IMR-90 (cell line): ENCODE results near the gene ERP44. TPM values are rescaled to one million over a fixed set of nuclear protein-coding genes. Genes with fewer than 3 reads are reported as not detected.
"Not testable (repeated sequence)": the region's sequence is repeated elsewhere in the genome, so short reads cannot be mapped to it uniquely, and the experiment has no call there.

Source experiments
- ATAC-seq: fragments of 200-7000 bp; cut with Tn5 transposase; 2 replicates; pipeline ENCODE4 v1.9.1; 2020; ENCODE audit warnings: low read depth, mild to moderate bottlenecking, moderate library complexity
- BruUV-seq: library from RNA; stranded (reverse); fragments of 400-500 nt; replicated peaks from 2 replicates; lab custom pipeline; 2021; lab: Mats Ljungman, UMichigan
- CTCF ChIA-PET: fragments of 300-600 bp; formaldehyde crosslinking; extraction: SDS; loops from one replicate; lab custom pipeline; 2021; ENCODE audit warnings: antibody characterized with exemption; lab: Yijun Ruan, JAX
- POLR2A ChIA-PET: fragments of 300-600 bp; sonication (Branson Sonifier 250); formaldehyde crosslinking; loops from one replicate; lab custom pipeline; 2022; ENCODE audit warnings: antibody characterized with exemption; ENCODE audit not compliant: unreplicated experiment; lab: Charles Lee
- DNase-seq: peaks from one replicate; pipeline ENCODE4 v3.0.0; 2013
- H2AFZ ChIP-seq: replicated peaks from 2 replicates; pipeline ENCODE3; 2013; ENCODE audit warnings: low read length, mild to moderate bottlenecking; ENCODE audit not compliant: poor library complexity
- H2AK5ac ChIP-seq: 2 replicates; pipeline ENCODE4 v1.6.1; 2013; ENCODE audit warnings: low read depth, low read length, inconsistent platforms
- H2AK9ac ChIP-seq: replicated peaks from 2 replicates; pipeline ENCODE3; 2013; ENCODE audit warnings: mild to moderate bottlenecking, low read depth, low read length, moderate library complexity; ENCODE audit not compliant: poor library complexity
- H2BK120ac ChIP-seq: 2 replicates; pipeline ENCODE4 v1.6.1; 2013; ENCODE audit warnings: low read depth, low read length, inconsistent platforms
- H2BK15ac ChIP-seq: 3 replicates; pipeline ENCODE4 v1.6.1; 2013; ENCODE audit warnings: low read depth, low read length, inconsistent platforms
- H2BK20ac ChIP-seq: 2 replicates; pipeline ENCODE4 v1.6.1; 2013; ENCODE audit warnings: low read depth, mild to moderate bottlenecking, inconsistent platforms, low read length, moderate library complexity
- H2BK5ac ChIP-seq: 2 replicates; pipeline ENCODE4 v1.6.1; 2013; ENCODE audit warnings: mild to moderate bottlenecking, low read depth, low read length, inconsistent platforms; ENCODE audit not compliant: poor library complexity, severe bottlenecking
- H3K14ac ChIP-seq: replicated peaks from 2 replicates; pipeline ENCODE4 v1.6.1; 2013; ENCODE audit warnings: low read depth, low read length, inconsistent platforms
- H3K18ac ChIP-seq: 2 replicates; pipeline ENCODE4 v1.6.1; 2013; ENCODE audit warnings: low read depth, low read length, control low read depth
- H3K23ac ChIP-seq: 2 replicates; pipeline ENCODE4 v1.6.1; 2013; ENCODE audit warnings: low read depth, low read length, inconsistent platforms
- H3K27ac ChIP-seq: 2 replicates; pipeline ENCODE4 v1.5.1; 2013; ENCODE audit warnings: mild to moderate bottlenecking, control low read depth, low read length; ENCODE audit not compliant: insufficient read depth
- H3K27me3 ChIP-seq: 2 replicates; pipeline ENCODE4 v1.6.1; 2013; ENCODE audit warnings: low read length; ENCODE audit not compliant: control insufficient read depth, insufficient read depth
- H3K36me3 ChIP-seq: 2 replicates; pipeline ENCODE4 v1.6.1; 2013; ENCODE audit warnings: low read length, mixed read lengths; ENCODE audit not compliant: control insufficient read depth, insufficient read depth
- H3K4ac ChIP-seq: 2 replicates; pipeline ENCODE4 v1.6.1; 2013; ENCODE audit warnings: low read depth, low read length, inconsistent platforms
- H3K4me1 ChIP-seq: 2 replicates; pipeline ENCODE4 v1.6.1; 2013; ENCODE audit warnings: low read length, mixed read lengths; ENCODE audit not compliant: control insufficient read depth, insufficient read depth
- H3K4me2 ChIP-seq: 2 replicates; pipeline ENCODE4 v1.6.1; 2013; ENCODE audit warnings: low read depth, mild to moderate bottlenecking, control low read depth, low read length, moderate library complexity
- H3K4me3 ChIP-seq: 2 replicates; pipeline ENCODE4 v1.5.1; 2013; ENCODE audit warnings: low read depth, mild to moderate bottlenecking, control low read depth, low read length, moderate library complexity; ENCODE audit not compliant: insufficient read depth
- H3K56ac ChIP-seq: 2 replicates; pipeline ENCODE4 v1.6.1; 2013; ENCODE audit warnings: low read length, inconsistent platforms; ENCODE audit not compliant: insufficient read depth; ENCODE audit errors: extremely low read depth
- H3K79me1 ChIP-seq, 2 experiments: 2 replicates each; pipeline ENCODE4 v1.6.1; 2013; ENCODE audit warnings: low read length in 2 of 2, inconsistent platforms in 1 of 2, low read depth in 1 of 2
- H3K9ac ChIP-seq: 2 replicates; pipeline ENCODE4 v1.6.1; 2013; ENCODE audit warnings: low read depth, low read length, control low read depth
- H3K9me1 ChIP-seq: 2 replicates; pipeline ENCODE4 v1.6.1; 2013; ENCODE audit warnings: low read length, inconsistent platforms; ENCODE audit not compliant: insufficient read depth
- H3K9me3 ChIP-seq: 2 replicates; pipeline ENCODE4 v1.6.1; 2013; ENCODE audit warnings: low read length; ENCODE audit not compliant: control insufficient read depth, insufficient read depth
- H4K20me1 ChIP-seq: 2 replicates; pipeline ENCODE4 v1.6.1; 2013; ENCODE audit warnings: low read length, inconsistent platforms; ENCODE audit not compliant: insufficient read depth
- H4K5ac ChIP-seq: 2 replicates; pipeline ENCODE4 v1.6.1; 2013; ENCODE audit warnings: mild to moderate bottlenecking, low read depth, low read length, control low read depth
- H4K8ac ChIP-seq, 2 experiments: 2 replicates each; pipeline ENCODE4 v1.6.1; 2013; ENCODE audit warnings: low read depth in 2 of 2, low read length in 2 of 2, control low read depth in 1 of 2, inconsistent platforms in 1 of 2
- H4K91ac ChIP-seq: 2 replicates; pipeline ENCODE4 v1.6.1; 2013; ENCODE audit warnings: low read depth, low read length, inconsistent platforms; ENCODE audit not compliant: insufficient read depth
- WGBS, 2 experiments: methylation state at CpG; one replicate each; pipeline versions ENCODE4 v1.1.5 to v1.1.7; 2013; ENCODE audit warnings: missing lambda C conversion rate in 2 of 2; ENCODE audit not compliant: insufficient read length in 1 of 2; ENCODE audit errors: extremely low coverage in 2 of 2; 5-methylcytosine and 5-hydroxymethylcytosine counted together
- dilution Hi-C: fragments of 300-500 bp; cut with HindIII; formaldehyde crosslinking; loops from one replicate; pipeline ENCODE4 v1.14.3; 2018; ENCODE audit warnings: low sequenced_read_pairs; ENCODE audit not compliant: unreplicated experiment
- in situ Hi-C: fragments of 300-500 bp; cut with MboI; formaldehyde crosslinking; loops from 3 replicates; pipeline ENCODE4 v1.14.3; 2019; ENCODE audit warnings: low sequenced_read_pairs, inconsistent platforms, mixed read lengths
- intact Hi-C: fragments of 100-400 bp; cut with micrococcal nuclease; formaldehyde crosslinking; loops from 2 replicates; pipeline ENCODE4 v1.10.0; 2022
- polyA plus RNA-seq, 3 experiments: library from polyadenylated mRNA; depleted of rRNA; stranded (reverse); fragments of >200 nt; gene quantifications; 2 replicates each; pipeline ENCODE4 v1.2.3, GENCODE V29; 2012; ENCODE audit warnings: low replicate concordance in 1 of 3
- total RNA-seq: library from RNA; depleted of rRNA; stranded (reverse); fragments of >200 nt; gene quantifications from 2 replicates; pipeline ENCODE4 v1.2.3, GENCODE V29; 2012

The ERP44 gene
- total and polyA plus RNA-seq, 2 of the 4 experiments (the other 2 are of a cell fraction) = 9.1 to 13.5 TPM

DNA sequence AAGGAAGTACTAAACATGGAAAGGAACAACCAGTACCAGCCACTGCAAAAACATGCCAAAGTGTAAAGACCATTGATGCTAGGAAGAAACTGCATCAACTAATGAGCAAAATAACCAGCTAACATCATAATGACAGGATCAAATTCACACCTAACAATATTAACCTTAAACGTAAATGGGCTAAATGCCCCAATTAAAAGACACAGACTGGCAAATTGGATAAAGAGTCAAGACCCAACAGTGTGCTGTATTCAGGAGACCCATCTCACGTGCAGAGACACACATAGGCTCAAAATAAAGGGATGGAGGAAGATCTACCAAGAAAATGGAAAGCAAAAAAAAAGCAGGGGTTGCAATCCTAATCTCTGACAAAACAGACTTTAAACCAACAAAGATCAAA lies 108.3 kb downstream of the ERP44 start:
- H4K91ac ChIP-seq, dilution Hi-C loops, DNase-seq, H4K5ac ChIP-seq, H3K36me3 ChIP-seq, H2AK9ac ChIP-seq, H2BK120ac ChIP-seq, H3K56ac ChIP-seq, H4K20me1 ChIP-seq, H3K79me1 ChIP-seq, ATAC-seq, H3K4ac ChIP-seq, in situ Hi-C loops, H3K4me3 ChIP-seq, H2BK15ac ChIP-seq, H3K9ac ChIP-seq, POLR2A ChIA-PET, H3K18ac ChIP-seq, H2BK20ac ChIP-seq, H3K4me2 ChIP-seq, CTCF ChIA-PET, H3K9me1 ChIP-seq, intact Hi-C loops, H3K9me3 ChIP-seq, H4K8ac ChIP-seq, H3K27me3 ChIP-seq, H3K14ac ChIP-seq, H3K4me1 ChIP-seq, H2BK5ac ChIP-seq, H2AK5ac ChIP-seq, BruUV-seq, H2AFZ ChIP-seq, H3K27ac ChIP-seq, H3K23ac ChIP-seq: not testable (repeated sequence)
- WGBS, 2 experiments = no CpG with 5 or more reads among the region's 2 CpGs
